Measurements from ENCODE around the gene NEK1.
A peak's percentile ranks its signal among the peaks of the same experiment; 100 is the strongest.

The NEK1 gene

GRCh38 chr4:169611991-169612870, at the start of gene NEK1:
Gene NEK1, minus strand, starts transcription at chr4:169612583. Its CDS starts 9,953 bp downstream, at chr4:169602630.
- no peak for TF ChIP-seq CTCF (IDR thresholded peaks at IDR 0.05; ENCODE audit: low read depth, low read length, missing control alignments)
- DNase-seq (ENCODE audit: low read depth) = no peak
- H3K4me3 ChIP-seq (ENCODE audit: low read depth, low read length) = peak within 1 kb of the TSS; percentile 99

GRCh38 chr4:169661761-169662160, 49.4 kb upstream of the NEK1 start:
- TF ChIP-seq CTCF (IDR thresholded peaks at IDR 0.05; ENCODE audit: low read depth, low read length, missing control alignments) = no peak
- no peak overlapping the region for H3K4me3 ChIP-seq (ENCODE audit: low read depth, low read length)
- no peak for DNase-seq (ENCODE audit: low read depth)

- no peak overlapping the region; the same call in 1 of the 2 replicates for H3K4me3 ChIP-seq (ENCODE audit: low read depth, low read length)
- no peak for DNase-seq (ENCODE audit: low read depth)
- no peak for TF ChIP-seq CTCF (IDR thresholded peaks at IDR 0.05; ENCODE audit: low read depth, low read length, missing control alignments)
Observed at GRCh38 chr4:169660929-169661328, 48.5 kb upstream of the NEK1 start.

GRCh38 chr4:169659716-169660670, 47.6 kb upstream of the NEK1 start:
- H3K4me3 ChIP-seq (ENCODE audit: low read depth, low read length) = peak overlapping the region; percentile 51
- DNase-seq (ENCODE audit: low read depth) = peak; percentile 70
- no peak for TF ChIP-seq CTCF (IDR thresholded peaks at IDR 0.05; ENCODE audit: low read depth, low read length, missing control alignments)

- DNase-seq (ENCODE audit: low read depth) = no peak
- H3K4me3 ChIP-seq (ENCODE audit: low read depth, low read length) = no peak overlapping the region; the same call in 1 of the 2 replicates
- no peak for TF ChIP-seq CTCF (IDR thresholded peaks at IDR 0.05; ENCODE audit: low read depth, low read length, missing control alignments)
Observed at GRCh38 chr4:169658975-169659715, 46.8 kb upstream of the NEK1 start.

GRCh38 chr4:169658196-169658595, 45.8 kb upstream of the NEK1 start:
- TF ChIP-seq CTCF (IDR thresholded peaks at IDR 0.05; ENCODE audit: low read depth, low read length, missing control alignments) = no peak
- DNase-seq (ENCODE audit: low read depth) = no peak
- no peak overlapping the region for H3K4me3 ChIP-seq (ENCODE audit: low read depth, low read length)
